H1 (cell line): ENCODE measurements around the gene KLHDC7B. TPM values are rescaled to one million over a fixed set of nuclear protein-coding genes. Genes with fewer than 3 reads are reported as not detected.

Experiments
- BCL11A ChIP-seq, 2 experiments: IDR thresholded peaks; one replicate each; pipeline ENCODE4 v1.6.1; 2011; ENCODE audit warnings: low read depth in 2 of 2, low read length in 2 of 2, mild to moderate bottlenecking in 2 of 2
- CBX5 ChIP-seq: fragments of 300-800, 300-1000 bp; sonication (generic); IDR thresholded peaks from 2 replicates; pipeline ENCODE4 v1.7.1; 2016; ENCODE audit warnings: antibody characterized with exemption, low read length, low read depth
- GTF2F1 ChIP-seq: IDR thresholded peaks from 2 replicates; pipeline ENCODE4 v1.6.1; 2012; ENCODE audit warnings: low read depth, low read length, improper control_type of control experiment, borderline replicate concordance
- JUN ChIP-seq: IDR thresholded peaks from 2 replicates; pipeline ENCODE4 v1.6.1; 2011; ENCODE audit warnings: low read depth, mild to moderate bottlenecking, improper control_type of control experiment, low read length
- RAD21 ChIP-seq, 2 experiments: IDR thresholded peaks in 1 of 2; conservative IDR thresholded peaks in 1 of 2; 2 replicates each; pipeline ENCODE4 v1.6.1; 2011; ENCODE audit warnings: low read depth in 2 of 2, low read length in 2 of 2, improper control_type of control experiment in 1 of 2, inconsistent platforms in 1 of 2, mild to moderate bottlenecking in 1 of 2, moderate library complexity in 1 of 2
- SIN3A ChIP-seq, 2 experiments: IDR thresholded peaks in 1 of 2; conservative IDR thresholded peaks in 1 of 2; 2 replicates each; pipeline ENCODE4 v1.6.1; 2011 to 2012; ENCODE audit warnings: low read length in 2 of 2, improper control_type of control experiment in 1 of 2, low read depth in 1 of 2, mild to moderate bottlenecking in 1 of 2
- SP2 ChIP-seq: IDR thresholded peaks from 2 replicates; pipeline ENCODE4 v1.6.1; 2012; ENCODE audit warnings: mild to moderate bottlenecking, low read length, inconsistent platforms
- polyA plus RNA-seq, 7 experiments: library from polyadenylated mRNA; depleted of rRNA in 3 of 7; stranded (reverse) in 5 of 7; unstranded in 2 of 7; fragments of >200 nt in 5 of 7; fragments of 200-250 nt in 2 of 7; gene quantifications; 1 replicate in 5 of 7; 2 replicates in 1 of 7; 4 replicates in 1 of 7; pipeline versions ENCODE4 v1.2.1 to v1.2.3, GENCODE V29; 2011 to 2013; ENCODE audit warnings: missing spikeins in 2 of 7, mixed read lengths in 2 of 7
- total RNA-seq: library from RNA; stranded (reverse); fragmentation: NEBNext Ultra II Directional; extraction: Animal tissue kit (Norgen Biotek cat#: 25700); gene quantifications from 2 replicates; pipeline ENCODE4 v1.2.1, GENCODE V29; 2021
- TF ChIP-seq, protein P1 (sequence below): fragments of 300-600 bp; sonication (generic); IDR thresholded peaks from 2 replicates; pipeline ENCODE4 v1.7.1; 2012; ENCODE audit warnings: low read length, moderate library complexity, mild to moderate bottlenecking, inconsistent platforms; ENCODE audit not compliant: insufficient replicate concordance
- TF ChIP-seq, protein P2 (sequence below): IDR thresholded peaks from 2 replicates; pipeline ENCODE4 v1.6.1; 2011; ENCODE audit warnings: low read depth, mild to moderate bottlenecking, low read length; ENCODE audit not compliant: insufficient read depth

The KLHDC7B gene
- total and polyA plus RNA-seq, 2 of the 8 experiments (the other 6 are each of a cell fraction or from before 2014, with no cell fraction given) = not detected

- TF ChIP-seq, protein P1, sequence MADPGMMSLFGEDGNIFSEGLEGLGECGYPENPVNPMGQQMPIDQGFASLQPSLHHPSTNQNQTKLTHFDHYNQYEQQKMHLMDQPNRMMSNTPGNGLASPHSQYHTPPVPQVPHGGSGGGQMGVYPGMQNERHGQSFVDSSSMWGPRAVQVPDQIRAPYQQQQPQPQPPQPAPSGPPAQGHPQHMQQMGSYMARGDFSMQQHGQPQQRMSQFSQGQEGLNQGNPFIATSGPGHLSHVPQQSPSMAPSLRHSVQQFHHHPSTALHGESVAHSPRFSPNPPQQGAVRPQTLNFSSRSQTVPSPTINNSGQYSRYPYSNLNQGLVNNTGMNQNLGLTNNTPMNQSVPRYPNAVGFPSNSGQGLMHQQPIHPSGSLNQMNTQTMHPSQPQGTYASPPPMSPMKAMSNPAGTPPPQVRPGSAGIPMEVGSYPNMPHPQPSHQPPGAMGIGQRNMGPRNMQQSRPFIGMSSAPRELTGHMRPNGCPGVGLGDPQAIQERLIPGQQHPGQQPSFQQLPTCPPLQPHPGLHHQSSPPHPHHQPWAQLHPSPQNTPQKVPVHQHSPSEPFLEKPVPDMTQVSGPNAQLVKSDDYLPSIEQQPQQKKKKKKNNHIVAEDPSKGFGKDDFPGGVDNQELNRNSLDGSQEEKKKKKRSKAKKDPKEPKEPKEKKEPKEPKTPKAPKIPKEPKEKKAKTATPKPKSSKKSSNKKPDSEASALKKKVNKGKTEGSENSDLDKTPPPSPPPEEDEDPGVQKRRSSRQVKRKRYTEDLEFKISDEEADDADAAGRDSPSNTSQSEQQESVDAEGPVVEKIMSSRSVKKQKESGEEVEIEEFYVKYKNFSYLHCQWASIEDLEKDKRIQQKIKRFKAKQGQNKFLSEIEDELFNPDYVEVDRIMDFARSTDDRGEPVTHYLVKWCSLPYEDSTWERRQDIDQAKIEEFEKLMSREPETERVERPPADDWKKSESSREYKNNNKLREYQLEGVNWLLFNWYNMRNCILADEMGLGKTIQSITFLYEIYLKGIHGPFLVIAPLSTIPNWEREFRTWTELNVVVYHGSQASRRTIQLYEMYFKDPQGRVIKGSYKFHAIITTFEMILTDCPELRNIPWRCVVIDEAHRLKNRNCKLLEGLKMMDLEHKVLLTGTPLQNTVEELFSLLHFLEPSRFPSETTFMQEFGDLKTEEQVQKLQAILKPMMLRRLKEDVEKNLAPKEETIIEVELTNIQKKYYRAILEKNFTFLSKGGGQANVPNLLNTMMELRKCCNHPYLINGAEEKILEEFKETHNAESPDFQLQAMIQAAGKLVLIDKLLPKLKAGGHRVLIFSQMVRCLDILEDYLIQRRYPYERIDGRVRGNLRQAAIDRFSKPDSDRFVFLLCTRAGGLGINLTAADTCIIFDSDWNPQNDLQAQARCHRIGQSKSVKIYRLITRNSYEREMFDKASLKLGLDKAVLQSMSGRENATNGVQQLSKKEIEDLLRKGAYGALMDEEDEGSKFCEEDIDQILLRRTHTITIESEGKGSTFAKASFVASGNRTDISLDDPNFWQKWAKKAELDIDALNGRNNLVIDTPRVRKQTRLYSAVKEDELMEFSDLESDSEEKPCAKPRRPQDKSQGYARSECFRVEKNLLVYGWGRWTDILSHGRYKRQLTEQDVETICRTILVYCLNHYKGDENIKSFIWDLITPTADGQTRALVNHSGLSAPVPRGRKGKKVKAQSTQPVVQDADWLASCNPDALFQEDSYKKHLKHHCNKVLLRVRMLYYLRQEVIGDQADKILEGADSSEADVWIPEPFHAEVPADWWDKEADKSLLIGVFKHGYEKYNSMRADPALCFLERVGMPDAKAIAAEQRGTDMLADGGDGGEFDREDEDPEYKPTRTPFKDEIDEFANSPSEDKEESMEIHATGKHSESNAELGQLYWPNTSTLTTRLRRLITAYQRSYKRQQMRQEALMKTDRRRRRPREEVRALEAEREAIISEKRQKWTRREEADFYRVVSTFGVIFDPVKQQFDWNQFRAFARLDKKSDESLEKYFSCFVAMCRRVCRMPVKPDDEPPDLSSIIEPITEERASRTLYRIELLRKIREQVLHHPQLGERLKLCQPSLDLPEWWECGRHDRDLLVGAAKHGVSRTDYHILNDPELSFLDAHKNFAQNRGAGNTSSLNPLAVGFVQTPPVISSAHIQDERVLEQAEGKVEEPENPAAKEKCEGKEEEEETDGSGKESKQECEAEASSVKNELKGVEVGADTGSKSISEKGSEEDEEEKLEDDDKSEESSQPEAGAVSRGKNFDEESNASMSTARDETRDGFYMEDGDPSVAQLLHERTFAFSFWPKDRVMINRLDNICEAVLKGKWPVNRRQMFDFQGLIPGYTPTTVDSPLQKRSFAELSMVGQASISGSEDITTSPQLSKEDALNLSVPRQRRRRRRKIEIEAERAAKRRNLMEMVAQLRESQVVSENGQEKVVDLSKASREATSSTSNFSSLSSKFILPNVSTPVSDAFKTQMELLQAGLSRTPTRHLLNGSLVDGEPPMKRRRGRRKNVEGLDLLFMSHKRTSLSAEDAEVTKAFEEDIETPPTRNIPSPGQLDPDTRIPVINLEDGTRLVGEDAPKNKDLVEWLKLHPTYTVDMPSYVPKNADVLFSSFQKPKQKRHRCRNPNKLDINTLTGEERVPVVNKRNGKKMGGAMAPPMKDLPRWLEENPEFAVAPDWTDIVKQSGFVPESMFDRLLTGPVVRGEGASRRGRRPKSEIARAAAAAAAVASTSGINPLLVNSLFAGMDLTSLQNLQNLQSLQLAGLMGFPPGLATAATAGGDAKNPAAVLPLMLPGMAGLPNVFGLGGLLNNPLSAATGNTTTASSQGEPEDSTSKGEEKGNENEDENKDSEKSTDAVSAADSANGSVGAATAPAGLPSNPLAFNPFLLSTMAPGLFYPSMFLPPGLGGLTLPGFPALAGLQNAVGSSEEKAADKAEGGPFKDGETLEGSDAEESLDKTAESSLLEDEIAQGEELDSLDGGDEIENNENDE = no peak
- TF ChIP-seq GTF2F1 = no peak
- TF ChIP-seq SP2 = no peak
- no peak for TF ChIP-seq BCL11A (IDR thresholded peaks at IDR 0.05; ENCODE audit: low read depth in 2 of 2, low read length in 2 of 2)
- no peak for TF ChIP-seq CBX5
- no peak for TF ChIP-seq JUN
- TF ChIP-seq, protein P2, sequence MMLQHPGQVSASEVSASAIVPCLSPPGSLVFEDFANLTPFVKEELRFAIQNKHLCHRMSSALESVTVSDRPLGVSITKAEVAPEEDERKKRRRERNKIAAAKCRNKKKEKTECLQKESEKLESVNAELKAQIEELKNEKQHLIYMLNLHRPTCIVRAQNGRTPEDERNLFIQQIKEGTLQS = no peak
- no peak for TF ChIP-seq RAD21 (IDR thresholded peaks at IDR 0.05 in 1 of 2, conservative IDR thresholded peaks at IDR 0.05 in 1 of 2; ENCODE audit: low read depth in 2 of 2, low read length in 2 of 2)
- no peak for TF ChIP-seq SIN3A (conservative IDR thresholded peaks at IDR 0.05 in 1 of 2, IDR thresholded peaks at IDR 0.05 in 1 of 2; ENCODE audit: low read depth in 1 of 2, low read length in 2 of 2)
Observed at GRCh38 chr22:50535113-50535512, 10.6 kb upstream of the KLHDC7B start (continued).
